Globus pallidus (tissue), 1 donor: ENCODE measurements around the gene EDEM1.
"Not testable (repeated sequence)": the region's sequence is repeated elsewhere in the genome, so short reads cannot be mapped to it uniquely, and the experiment has no call there.

Experiments used
- DNase-seq: peaks from one replicate; pipeline ENCODE4 v3.0.0-alpha.2; 2015; ENCODE audit warnings: low spot score

Gene EDEM1

GRCh38 chr3:5187156-5187919, at the start of gene EDEM1:
EDEM1 (plus strand) TSS chr3:5187707; CDS start chr3:5187806, 99 bp downstream.
- DNase-seq, result peak; percentile 97

GRCh38 chr3:5138214-5138981, 49.1 kb upstream of the EDEM1 start:
- DNase-seq, result no peak

GRCh38 chr3:5140230-5140621, 47.3 kb upstream of the EDEM1 start:
- no peak for DNase-seq

GRCh38 chr3:5140839-5141238, 46.7 kb upstream of the EDEM1 start:
- no peak for DNase-seq

- DNase-seq, result no peak
These were observed 45.7 kb upstream of the EDEM1 start for GRCh38 chr3:5141760-5142159.

- DNase-seq, result no peak
These were observed 44.0 kb upstream of the EDEM1 start for GRCh38 chr3:5143464-5143863.

- DNase-seq, result no peak
These were observed 43.1 kb upstream of the EDEM1 start for GRCh38 chr3:5144316-5144994.

- DNase-seq, result no peak
These were observed 42.4 kb upstream of the EDEM1 start for GRCh38 chr3:5145120-5145519.

GRCh38 chr3:5147152-5147551, 40.4 kb upstream of the EDEM1 start:
- DNase-seq, result not testable (repeated sequence)

GRCh38 chr3:5149306-5149880, 38.1 kb upstream of the EDEM1 start:
- no peak for DNase-seq

GRCh38 chr3:5151586-5151985, 35.9 kb upstream of the EDEM1 start:
- no peak for DNase-seq

GRCh38 chr3:5153074-5153473, 34.4 kb upstream of the EDEM1 start:
- no peak for DNase-seq

GRCh38 chr3:5155241-5155640, 32.3 kb upstream of the EDEM1 start:
- no peak for DNase-seq

- no peak for DNase-seq
These were observed 27.2 kb upstream of the EDEM1 start for GRCh38 chr3:5160321-5160720.

- DNase-seq, result no peak
These were observed 26.3 kb upstream of the EDEM1 start for GRCh38 chr3:5160940-5161858.

- no peak for DNase-seq
These were observed 25.4 kb upstream of the EDEM1 start for GRCh38 chr3:5162102-5162501.

GRCh38 chr3:5165698-5166097, 21.8 kb upstream of the EDEM1 start:
- DNase-seq, result no peak

- no peak for DNase-seq
These were observed 20.7 kb upstream of the EDEM1 start for GRCh38 chr3:5166846-5167245.

GRCh38 chr3:5168110-5168509, 19.4 kb upstream of the EDEM1 start:
- no peak for DNase-seq

GRCh38 chr3:5169807-5170206, 17.7 kb upstream of the EDEM1 start:
- no peak for DNase-seq

GRCh38 chr3:5170975-5171374, 16.5 kb upstream of the EDEM1 start:
- DNase-seq, result no peak
